ENCODE results near the gene AFF1. TPM values are rescaled to one million over a fixed set of nuclear protein-coding genes. Genes with fewer than 3 reads are reported as not detected.
"Not testable (repeated sequence)": the region's sequence is repeated elsewhere in the genome, so short reads cannot be mapped to it uniquely, and the experiment has no call there.

The AFF1 gene
- total RNA-seq, 1 donor from 2014 or later = 18.8 TPM

DNA sequence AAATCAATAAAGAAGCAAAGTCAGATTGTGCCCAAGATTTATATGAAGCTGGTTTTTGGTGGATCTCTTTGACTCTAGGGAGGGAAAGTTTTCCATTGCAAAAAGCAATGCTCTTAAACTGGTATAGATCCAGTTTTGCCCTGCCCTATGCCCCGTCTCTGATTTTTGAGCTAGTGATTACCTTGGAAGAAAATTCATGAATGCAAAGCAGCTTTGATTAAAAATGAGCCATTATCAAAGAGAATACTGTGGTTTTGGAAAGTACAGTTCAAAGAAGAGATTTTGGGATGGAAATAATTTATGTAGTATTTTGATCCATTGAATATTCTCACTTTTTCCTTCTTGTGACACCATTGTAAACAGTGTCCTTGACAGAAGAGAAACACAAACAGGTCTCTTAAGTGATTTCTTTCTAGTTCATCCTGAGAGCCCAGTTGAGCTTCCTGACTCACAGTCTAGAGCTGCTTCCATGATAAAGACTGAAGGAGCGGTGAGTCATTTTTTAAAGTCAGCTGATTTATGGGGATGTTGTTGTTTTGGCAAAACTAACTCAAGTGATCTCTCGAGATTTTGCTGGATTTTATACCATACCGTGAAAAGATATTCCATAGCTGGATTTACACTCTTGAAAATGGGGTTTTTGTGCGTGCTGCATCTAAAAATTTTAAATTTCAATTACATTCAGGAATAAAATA is 76.7 kb downstream of the AFF1 start:
- peak; percentile 75 for DNase-seq (ENCODE audit: low read depth, low spot score)

DNA sequence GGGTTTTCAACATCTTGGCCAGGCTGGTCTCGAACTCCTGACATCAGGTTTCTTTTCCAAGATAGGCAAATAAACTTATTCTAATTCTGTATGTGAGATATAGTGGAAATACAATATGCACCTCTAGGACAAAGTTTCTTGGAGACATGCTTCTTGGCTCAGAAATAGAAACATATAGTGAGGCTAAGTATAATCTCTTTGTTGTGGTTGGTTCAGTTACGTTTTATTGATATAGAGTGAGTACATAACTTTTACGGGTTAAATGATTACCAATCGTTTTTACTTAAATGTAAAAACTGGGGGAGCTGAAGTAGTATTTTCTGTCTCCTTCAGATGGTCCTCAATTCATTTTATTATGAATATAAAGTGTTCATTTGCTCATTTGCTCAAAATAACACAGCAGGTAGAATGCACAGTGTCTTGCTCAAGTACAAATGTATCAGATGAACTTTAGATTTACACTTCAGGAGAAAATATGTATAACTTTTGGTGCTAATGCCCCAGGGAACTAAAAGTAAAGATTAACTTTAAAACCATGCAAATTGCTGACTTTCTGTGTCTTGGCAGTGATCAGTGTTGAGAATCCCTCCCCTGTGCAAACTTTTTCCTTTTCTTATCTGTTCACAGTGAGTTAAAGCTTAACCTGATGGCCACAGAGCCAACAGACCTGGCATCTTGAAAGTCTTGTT is 77.6 kb downstream of the AFF1 start:
- no peak for DNase-seq (ENCODE audit: low read depth, low spot score)

DNA sequence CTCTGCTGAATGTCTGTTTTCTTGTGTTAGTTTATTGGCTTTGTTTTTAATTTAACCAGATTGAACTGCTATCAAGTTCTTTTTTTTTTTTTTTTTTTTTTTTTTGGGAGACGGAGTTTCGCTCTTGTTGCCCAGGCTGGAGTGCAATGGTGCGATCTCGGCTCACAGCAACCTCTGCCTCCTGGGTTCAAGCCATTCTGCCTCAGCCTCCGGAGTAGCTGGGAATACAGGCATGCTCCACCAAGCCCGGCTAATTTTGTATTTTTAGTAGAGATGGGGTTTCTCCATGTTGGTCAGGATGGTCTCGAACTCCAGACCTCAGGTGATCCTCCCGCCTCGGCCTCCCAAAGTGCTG is 78.1 kb downstream of the AFF1 start:
- not testable (repeated sequence) for DNase-seq (ENCODE audit: low read depth, low spot score)

DNA sequence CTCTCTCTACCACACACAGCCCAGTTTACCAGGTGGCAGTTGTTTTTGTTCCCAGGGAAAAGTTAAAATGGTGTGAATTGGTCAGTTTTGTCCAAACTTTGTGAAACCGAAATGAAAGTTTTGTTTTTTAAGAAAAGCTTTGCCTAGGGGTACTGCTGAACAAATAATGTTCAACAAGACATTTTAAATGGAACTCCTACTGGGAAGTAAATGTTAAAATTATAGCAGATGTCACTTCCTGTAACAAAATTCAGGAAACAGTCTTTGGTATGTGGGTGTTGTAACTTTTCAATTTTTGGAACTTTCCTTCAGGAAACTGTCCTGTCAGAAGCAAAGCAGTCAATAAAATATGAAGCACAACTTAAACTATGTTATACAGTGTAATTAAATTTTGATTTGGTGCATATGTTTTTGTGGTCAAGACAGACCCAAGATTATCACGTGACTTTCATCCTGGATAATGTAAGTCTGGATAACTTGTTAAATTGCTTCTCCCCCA is 79.5 kb downstream of the AFF1 start:
- DNase-seq (ENCODE audit: low read depth, low spot score) = no peak

DNA sequence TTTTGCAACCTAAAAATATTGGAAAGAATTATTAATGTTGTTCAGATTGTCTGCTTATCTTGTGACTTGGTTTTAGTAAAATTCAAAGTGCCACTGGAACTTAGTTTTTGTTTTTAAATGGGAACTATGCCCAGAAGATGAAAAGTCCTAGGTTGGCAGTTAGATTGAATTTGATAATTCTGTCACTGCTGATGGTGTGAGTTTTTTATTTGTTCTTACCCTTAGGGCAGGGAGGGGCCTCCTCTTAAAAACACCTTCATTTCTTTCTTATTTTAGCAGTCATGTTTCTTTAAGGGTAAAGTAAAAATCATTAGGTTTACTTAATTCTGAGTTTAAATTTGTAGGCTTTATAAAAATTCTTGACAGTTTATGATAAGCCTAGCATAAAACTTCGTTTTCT is 80.6 kb downstream of the AFF1 start:
- no peak for DNase-seq (ENCODE audit: low read depth, low spot score)

DNA sequence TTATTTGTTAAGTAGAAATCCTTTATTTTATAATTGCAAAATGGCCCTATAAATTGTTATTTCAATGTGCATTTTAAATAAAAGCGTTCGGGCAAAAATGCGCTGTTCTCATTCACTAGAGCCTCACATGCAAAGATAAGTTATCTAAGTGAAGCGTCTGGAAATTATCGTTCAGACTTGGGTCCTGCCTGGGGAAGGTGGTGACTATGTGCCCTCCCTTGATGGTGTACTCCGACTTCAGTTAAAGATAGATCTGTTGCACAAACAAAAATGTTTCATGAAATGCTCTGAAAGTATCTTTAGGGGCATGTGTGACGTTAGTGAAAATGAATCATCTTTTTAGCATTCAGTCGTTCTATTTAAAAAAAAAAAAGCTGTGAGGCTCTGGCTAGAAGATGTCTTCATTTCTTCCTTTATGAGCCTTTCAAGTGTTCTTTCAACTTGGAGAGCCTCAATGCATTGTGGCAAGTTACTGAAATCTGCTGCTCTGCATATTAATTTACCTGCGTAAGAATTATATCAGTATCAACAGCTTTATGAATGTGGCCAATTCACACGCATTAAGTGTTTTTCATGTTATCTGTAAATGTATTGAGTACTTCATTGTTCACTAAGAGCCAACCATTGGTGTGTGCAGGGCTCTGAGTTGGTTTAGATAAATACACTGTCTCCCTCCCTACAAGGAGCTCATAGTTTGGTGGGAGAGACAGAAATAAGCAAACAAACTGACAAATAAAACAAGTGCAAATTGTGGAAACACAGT is 83.0 kb downstream of the AFF1 start:
- no peak for DNase-seq (ENCODE audit: low read depth, low spot score)

DNA sequence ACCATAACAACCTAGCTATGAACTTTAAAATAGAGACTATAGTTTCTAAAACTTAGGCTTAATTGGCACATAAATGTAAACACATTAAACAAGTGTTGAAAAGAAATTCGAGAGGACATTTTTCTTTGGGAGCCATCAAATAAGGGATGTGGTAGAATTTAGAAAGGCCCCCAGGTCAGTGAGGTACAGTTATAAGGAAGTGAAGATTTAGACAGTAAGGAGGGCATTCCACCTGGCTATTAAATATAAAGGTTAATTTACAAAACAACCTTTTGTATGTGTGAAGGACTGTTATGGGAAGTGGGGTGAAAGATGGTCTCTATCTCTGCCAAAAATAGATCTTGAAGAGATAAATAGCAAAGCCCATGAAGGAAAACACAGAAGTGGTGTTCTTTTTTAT is 83.9 kb downstream of the AFF1 start:
- DNase-seq (ENCODE audit: low read depth, low spot score) = no peak

DNA sequence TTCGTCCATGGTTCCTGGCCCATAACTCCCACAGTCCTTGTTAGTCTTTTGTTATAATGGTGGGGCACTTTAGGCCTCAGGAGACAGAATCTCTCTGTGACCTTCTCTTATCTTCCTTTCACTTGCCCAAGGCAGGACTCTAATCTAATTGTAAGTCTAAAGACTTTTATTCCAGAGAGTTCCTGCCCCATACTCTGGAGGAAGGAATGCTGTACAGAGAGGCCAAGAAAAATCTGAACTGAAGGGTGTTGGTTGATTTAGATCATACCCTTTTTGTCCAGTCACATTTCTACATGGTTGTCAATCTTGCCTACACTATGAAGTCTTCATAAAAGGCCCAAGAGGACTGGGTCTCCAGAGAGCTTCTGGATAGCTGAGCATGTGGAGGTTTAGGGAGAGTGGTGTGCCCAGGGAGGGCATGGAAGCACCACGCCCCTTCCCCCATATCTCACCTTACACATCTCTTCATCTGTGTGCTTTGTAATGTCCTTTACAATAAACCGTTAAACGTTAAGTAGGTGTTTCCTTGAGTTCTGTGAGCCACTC is 84.5 kb downstream of the AFF1 start:
- DNase-seq (ENCODE audit: low read depth, low spot score) = no peak

DNA sequence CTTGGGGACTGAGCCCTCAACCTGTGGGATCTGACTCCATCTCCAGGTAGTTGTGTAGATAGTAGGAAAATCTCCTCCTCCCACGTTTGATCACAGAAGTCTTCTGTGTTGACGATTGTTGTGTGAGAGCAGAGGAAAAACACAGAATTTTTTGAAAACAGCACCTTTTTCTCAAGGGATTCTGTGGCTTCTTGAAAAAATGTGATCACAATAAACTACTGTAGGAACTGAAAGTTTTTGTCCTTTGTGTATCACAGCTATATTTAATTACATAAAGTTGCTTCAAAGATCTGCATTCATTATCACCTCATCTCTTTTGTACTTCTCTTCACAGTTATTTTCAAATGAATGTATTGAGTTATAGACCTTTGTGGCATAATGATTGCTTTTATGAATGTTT is 85.1 kb downstream of the AFF1 start:
- no peak for DNase-seq (ENCODE audit: low read depth, low spot score)

DNA sequence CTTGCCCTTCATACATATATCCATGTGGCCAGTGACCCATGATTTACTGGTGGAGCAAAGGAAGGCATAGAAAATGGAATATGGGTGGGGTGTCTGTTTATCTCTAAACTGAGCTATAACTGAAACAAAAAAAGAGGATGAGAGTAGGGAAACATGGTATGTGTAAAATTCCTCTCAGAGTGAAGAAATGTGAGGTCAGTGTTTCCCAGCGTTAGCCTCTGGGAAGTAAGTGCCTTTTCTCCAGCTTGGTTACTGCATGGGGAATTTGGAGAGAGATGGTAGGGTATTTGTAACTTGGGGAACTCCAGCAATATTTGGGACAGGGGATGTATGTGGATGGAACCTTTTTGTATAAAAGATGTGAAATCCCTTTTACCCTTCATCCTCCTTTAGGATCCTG is 89.4 kb downstream of the AFF1 start:
- DNase-seq (ENCODE audit: low read depth, low spot score) = no peak

DNA sequence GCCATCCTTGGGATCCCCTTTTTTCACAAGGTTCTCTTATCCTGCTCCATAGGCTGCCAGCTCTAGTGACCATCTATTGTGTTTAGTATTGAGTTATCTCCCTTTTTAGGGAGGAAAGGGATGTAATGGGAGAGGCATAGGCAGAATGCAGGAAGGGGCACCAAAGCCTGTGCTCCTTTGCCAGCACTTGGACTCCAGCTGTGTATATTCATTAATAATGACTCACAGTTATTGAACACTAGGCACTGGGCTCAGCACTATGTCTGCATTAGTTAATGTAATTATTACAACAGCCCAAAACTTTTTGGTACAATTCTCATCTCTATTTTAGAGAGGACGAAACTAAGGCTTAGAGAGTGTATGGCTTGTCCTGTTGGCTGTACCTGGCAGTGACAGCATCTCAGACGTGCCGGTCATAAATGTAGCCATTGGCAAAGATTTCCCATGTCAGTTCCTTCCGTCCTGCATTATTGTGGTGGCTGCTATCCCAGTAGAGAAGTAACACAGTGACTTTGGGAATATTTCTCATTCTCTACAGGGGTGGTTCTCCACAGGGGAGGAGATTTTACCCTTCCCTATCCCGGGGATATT is 90.3 kb downstream of the AFF1 start:
- no peak for DNase-seq (ENCODE audit: low read depth, low spot score)

DNA sequence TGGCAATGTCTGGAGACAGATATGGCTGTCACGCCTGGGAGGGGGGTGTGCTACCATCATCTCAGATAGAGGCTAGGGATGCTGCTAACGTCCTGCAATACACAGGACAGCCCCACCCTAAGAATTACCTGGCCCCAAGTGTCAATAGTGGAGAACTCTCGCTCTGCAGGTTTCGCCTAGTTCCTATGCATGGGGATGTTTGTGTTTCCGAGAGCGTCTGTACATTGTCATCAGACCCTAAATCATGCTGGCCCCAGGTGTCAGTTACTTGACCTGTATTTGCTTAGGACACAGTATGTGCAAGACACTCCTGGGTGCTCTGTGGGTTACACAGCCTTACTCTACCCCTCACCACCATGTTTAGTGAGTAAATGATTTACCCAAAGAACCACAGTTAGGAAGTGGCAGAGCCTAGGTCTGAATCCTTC is 90.8 kb downstream of the AFF1 start:
- no peak for DNase-seq (ENCODE audit: low read depth, low spot score)

DNA sequence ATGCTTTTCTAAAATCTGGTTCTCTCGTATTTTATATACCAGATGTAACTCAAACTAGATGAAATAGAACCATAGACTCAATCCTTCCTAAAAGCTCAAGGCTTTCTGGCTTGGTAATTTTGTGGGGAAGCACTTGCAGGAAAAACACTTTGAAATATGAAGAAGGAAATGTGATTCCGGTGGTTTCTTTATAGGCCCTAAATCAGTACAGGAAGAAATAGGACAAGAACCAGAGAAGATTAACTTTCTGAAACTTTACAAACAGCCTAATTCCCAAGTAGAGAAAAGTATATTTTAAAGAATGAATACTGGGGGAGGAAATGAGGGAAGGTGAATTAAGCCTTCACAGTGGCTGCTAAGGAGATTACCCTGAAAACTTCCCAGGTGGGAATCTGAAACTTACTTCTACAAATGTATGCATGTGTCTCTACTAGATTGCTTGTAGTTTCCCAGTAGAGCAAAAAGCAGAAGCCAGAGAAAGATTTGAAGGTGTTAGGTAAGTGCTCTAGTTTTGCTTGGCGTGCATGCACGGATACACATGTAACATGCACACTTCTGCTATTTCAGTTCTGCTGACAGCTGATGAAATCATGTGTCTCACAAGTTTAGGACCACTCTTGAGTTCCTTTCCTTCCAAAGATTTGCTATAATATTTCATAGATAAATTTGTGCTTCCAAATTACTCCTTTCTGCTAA is 92.1 kb downstream of the AFF1 start:
- DNase-seq (ENCODE audit: low read depth, low spot score) = no peak

DNA sequence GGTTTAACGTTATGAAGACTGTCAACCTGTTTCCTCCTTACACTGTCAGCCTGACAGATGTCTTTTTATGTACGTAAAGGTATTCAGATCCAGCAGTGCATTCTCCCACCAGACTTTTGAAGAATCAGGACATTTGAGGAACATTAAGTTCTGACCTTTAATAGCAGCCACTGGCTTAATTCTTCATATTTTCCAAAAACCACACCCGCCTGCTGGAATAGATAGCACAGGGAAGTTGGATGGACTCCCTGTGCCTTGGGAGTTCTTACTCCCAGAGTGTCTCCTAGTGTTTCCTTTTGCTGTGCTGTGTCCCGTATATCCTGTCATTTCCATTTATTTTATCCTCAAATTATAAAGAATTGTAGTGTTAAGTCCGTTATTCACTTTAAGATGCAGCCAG is 94.5 kb downstream of the AFF1 start:
- DNase-seq (ENCODE audit: low read depth, low spot score) = no peak

DNA sequence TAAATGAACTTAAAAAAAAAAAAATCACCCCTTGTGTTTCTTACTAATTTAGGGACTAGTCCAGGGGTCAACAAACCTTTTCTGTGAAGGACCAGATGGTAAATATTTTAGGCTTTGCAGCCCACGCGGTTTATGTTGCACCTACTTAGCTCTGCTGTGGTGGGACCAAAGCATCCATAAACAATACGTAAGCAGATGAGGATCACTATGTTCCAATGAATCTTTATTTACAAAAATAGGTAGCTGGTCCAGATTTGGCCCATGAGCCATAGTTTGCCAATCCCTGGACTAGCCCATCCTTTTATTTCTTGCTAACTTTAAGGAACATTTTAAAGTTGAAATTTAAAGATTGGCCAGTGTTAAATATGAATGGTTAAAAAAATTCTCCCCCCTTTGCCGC is 95.3 kb downstream of the AFF1 start:
- no peak for DNase-seq (ENCODE audit: low read depth, low spot score)

DNA sequence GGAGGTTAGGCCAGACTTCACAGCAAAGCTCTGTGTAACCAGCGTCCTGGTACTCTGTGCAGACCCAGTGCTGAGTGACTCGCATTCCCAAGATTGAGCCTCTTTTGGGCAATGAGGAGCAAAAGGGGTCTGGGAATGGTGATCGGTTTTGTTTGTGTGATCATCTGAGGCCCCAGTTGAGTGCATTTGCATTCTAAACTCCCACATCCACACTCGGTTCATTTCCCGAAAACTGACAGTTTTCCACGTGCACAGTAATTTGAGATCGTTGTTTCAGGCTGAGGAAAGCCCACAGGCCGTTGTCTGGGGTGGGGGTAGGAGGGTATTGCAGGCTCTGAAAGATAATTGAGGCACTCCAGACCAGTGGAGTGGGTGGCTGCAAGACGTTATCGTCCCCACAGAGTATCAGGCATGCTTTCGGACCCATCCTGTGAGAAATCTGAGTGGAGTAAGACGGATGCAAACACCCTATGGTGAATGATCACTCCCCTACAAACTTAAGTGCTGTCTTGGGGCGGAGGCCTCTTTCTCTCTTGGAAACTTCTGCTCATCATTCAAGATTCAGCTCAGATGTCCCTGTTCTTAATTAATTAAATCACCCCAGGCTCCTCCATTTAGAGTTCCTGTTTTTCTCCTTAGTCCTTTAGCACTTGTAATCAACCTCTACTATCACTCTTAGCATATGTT is 96.1 kb downstream of the AFF1 start:
- no peak for DNase-seq (ENCODE audit: low read depth, low spot score)

DNA sequence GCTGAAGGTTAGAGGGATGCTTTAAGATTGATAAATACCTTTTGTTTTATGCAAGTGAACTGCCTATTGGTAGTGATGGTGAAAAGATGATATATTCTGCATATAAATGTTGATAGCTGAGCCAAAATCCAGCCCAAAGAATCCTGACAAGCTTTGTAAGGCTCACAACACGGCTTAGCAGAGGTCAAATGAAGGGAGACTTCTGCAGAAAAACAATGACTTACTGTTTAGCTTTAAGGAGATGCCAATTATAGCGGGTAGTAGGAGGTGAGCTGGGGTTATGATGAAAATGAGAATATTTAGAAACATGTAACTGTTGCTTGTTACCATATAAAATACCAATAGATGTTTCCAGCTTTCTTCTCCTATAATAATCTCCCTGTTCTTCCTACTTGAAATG is 97.1 kb downstream of the AFF1 start:
- DNase-seq (ENCODE audit: low read depth, low spot score) = no peak

DNA sequence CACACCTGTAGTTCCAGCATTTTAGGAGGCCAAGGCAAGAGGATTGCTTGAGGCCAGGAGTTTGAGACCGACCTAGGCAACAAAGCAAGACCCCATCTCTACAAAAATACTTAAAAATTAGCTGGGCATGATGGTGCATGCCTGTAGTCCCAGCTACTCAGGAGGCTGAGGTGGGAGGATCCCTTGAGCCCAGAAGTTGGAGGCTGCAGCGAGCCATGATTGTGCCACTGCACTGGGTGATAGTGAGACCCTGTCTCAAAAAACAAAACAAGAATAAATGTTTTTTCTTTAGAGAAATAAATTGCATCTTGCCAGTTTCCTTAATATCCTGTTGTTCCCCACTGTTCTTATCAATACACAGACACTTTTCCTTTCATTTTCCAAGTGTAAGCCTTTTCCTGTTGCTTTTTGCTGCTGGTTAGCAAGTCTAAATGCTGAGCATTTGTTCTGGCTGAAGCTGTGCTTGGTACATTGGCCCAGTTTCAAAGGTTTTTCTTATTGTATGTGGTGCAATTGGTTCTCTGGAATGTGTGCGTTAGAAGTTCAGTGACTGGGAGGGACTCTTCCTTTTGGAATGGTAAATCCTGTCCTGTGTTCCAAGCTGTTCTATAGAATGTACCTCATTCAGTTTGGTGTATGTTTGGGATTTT is 98.2 kb downstream of the AFF1 start:
- peak; percentile 87 for DNase-seq (ENCODE audit: low read depth, low spot score)

DNA sequence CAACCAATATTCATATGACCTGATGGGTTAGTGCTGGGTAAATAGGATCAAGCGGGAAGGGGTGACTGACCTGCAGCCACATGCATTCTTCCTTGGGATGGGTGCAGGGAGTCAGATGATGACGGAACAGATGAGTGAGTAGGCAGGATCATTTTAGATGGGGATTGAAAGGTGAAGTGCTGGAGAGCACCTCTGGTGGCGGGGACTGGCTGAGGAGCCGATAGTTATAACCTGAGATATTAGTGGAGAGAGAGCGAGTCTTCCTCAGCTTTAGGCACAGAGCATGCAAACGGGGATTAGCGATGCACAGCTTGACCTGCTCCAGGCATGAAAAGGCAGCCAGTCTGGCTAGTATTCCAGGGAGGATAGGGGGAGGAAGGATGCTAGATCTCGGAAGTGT is 99.1 kb downstream of the AFF1 start:
- no peak for DNase-seq (ENCODE audit: low read depth, low spot score)

DNA sequence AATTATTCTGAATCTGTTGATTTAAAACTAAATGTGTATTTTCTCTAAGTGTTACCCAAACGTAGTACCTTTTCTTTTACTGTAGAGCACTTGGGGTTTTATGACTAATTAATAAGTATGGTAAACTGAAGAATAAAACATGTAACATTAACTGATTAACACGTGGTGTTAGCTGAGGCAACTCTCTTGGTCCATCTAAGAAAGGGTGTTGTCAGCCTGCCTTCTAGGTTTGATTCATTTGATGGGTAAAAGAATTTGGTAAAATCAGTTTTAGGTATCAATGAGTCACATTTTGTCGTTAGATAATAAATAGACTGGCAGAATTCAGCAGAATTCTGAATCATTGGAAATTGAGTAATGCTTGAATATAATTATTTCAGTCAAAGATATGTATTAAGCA is 99.7 kb downstream of the AFF1 start:
- DNase-seq (ENCODE audit: low read depth, low spot score) = no peak
